H1 (cell line): ENCODE results near the gene HOMER2. TPM values are rescaled to one million over a fixed set of nuclear protein-coding genes. Genes with fewer than 3 reads are reported as not detected.
A peak's percentile ranks its signal among the peaks of the same experiment; 100 is the strongest.

Experiments used
- CTCF ChIA-PET: fragments of 300-600 bp; sonication (Branson Sonifier 250); formaldehyde crosslinking; loops from one replicate; lab custom pipeline; 2021; ENCODE audit not compliant: partially characterized antibody; lab: Charles Lee
- POLR2A ChIA-PET: fragments of 300-600 bp; sonication (Branson Sonifier 250); formaldehyde crosslinking; loops from one replicate; lab custom pipeline; 2021; ENCODE audit warnings: inconsistent platforms; ENCODE audit not compliant: partially characterized antibody; lab: Charles Lee
- DNase-seq, 2 experiments: peaks; one replicate each; pipeline versions ENCODE4 v3.0.0 to v3.0.0-alpha.2; 2010 to 2022; ENCODE audit warnings: low spot score in 2 of 2, low read depth in 1 of 2, mixed read lengths in 1 of 2
- FAIRE-seq: peaks from 2 replicates; lab custom pipeline; 2011; peaks lifted over from hg19 to GRCh38; lab: Jason Lieb, UNC
- H2AFZ ChIP-seq: 2 replicates; pipeline ENCODE4 v1.8.1; 2012; ENCODE audit warnings: low read length, inconsistent platforms
- H2AK5ac ChIP-seq: 2 replicates; pipeline ENCODE4 v1.6.1; 2013; ENCODE audit warnings: low read depth, low read length
- H2BK120ac ChIP-seq: replicated peaks from 2 replicates; pipeline ENCODE3; 2013; ENCODE audit warnings: low read depth, low read length, inconsistent platforms
- H2BK12ac ChIP-seq: 2 replicates; pipeline ENCODE4 v1.6.1; 2013; ENCODE audit warnings: low read depth, low read length
- H2BK15ac ChIP-seq: 2 replicates; pipeline ENCODE4 v1.6.1; 2013; ENCODE audit warnings: low read length
- H2BK20ac ChIP-seq: 2 replicates; pipeline ENCODE4 v1.6.1; 2013; ENCODE audit warnings: low read length
- H2BK5ac ChIP-seq: 2 replicates; pipeline ENCODE4 v1.6.1; 2013; ENCODE audit warnings: low read depth, low read length
- H3K14ac ChIP-seq: 2 replicates; pipeline ENCODE4 v1.6.1; 2013; ENCODE audit warnings: inconsistent platforms; ENCODE audit not compliant: insufficient read length
- H3K18ac ChIP-seq: 2 replicates; pipeline ENCODE4 v1.6.1; 2013; ENCODE audit warnings: low read length; ENCODE audit errors: extremely low read depth
- H3K23ac ChIP-seq: 2 replicates; pipeline ENCODE4 v1.6.1; 2013; ENCODE audit warnings: inconsistent platforms; ENCODE audit not compliant: insufficient read length
- H3K23me2 ChIP-seq: 2 replicates; pipeline ENCODE4 v1.6.1; 2013; ENCODE audit warnings: low read depth, low read length
- H3K27ac ChIP-seq: 2 replicates; pipeline ENCODE4 v1.6.1; 2011; ENCODE audit warnings: low read depth, low read length, inconsistent platforms
- H3K27me3 ChIP-seq, 4 experiments: replicated peaks in 1 of 4; 1 replicate in 1 of 4; 2 replicates in 3 of 4; pipeline versions ENCODE4 v1.6.1 to v1.8.1; 2011 to 2013; ENCODE audit warnings: low read length in 3 of 4, mild to moderate bottlenecking in 3 of 4, inconsistent platforms in 2 of 4, mixed read lengths in 2 of 4, moderate library complexity in 1 of 4; ENCODE audit not compliant: control insufficient read depth in 3 of 4, insufficient read depth in 3 of 4; ENCODE audit errors: extremely low read depth in 1 of 4
- H3K36me3 ChIP-seq, 4 experiments: 2 replicates each; pipeline versions ENCODE4 v1.6.1 to v1.8.1; 2011 to 2013; ENCODE audit warnings: mild to moderate bottlenecking in 4 of 4, low read length in 3 of 4, moderate library complexity in 2 of 4, control low read depth in 1 of 4, inconsistent platforms in 1 of 4; ENCODE audit not compliant: insufficient read depth in 4 of 4, control insufficient read depth in 2 of 4
- H3K4ac ChIP-seq: replicated peaks from 2 replicates; pipeline ENCODE3; 2013; ENCODE audit warnings: low read length, low read depth, mixed read lengths, inconsistent platforms; ENCODE audit not compliant: insufficient read length
- H3K4me1 ChIP-seq, 4 experiments: replicated peaks in 1 of 4; 1 replicate in 1 of 4; 2 replicates in 3 of 4; pipeline versions ENCODE4 v1.6.1 to v1.8.1; 2011 to 2013; ENCODE audit warnings: low read length in 3 of 4, inconsistent platforms in 2 of 4, mixed read lengths in 1 of 4; ENCODE audit not compliant: insufficient read depth in 4 of 4, control insufficient read depth in 3 of 4
- H3K4me2 ChIP-seq, 2 experiments: 2 replicates each; pipeline versions ENCODE4 v1.6.1 to v1.8.1; 2011 to 2013; ENCODE audit warnings: low read depth in 2 of 2, low read length in 2 of 2, control low read depth in 1 of 2, inconsistent platforms in 1 of 2, mild to moderate bottlenecking in 1 of 2; ENCODE audit not compliant: insufficient read depth in 1 of 2
- H3K4me3 ChIP-seq, 4 experiments: fragments of 200-600, 300-600 bp in 1 of 4; sonication (generic), shearing (Covaris generic), sonication (Bioruptor Twin) in 1 of 4; 2 replicates each; pipeline versions ENCODE4 v1.5.1 to v1.8.1; 2011 to 2016; ENCODE audit warnings: low read length in 4 of 4, low read depth in 3 of 4, control low read depth in 2 of 4, inconsistent platforms in 2 of 4, mild to moderate bottlenecking in 2 of 4, mixed read lengths in 1 of 4, moderate library complexity in 1 of 4; ENCODE audit not compliant: insufficient read depth in 2 of 4; ENCODE audit errors: extremely low read depth in 1 of 4
- H3K56ac ChIP-seq: replicated peaks from 2 replicates; pipeline ENCODE3; 2013; ENCODE audit warnings: low read depth, mild to moderate bottlenecking, mixed read lengths, low read length, inconsistent platforms; ENCODE audit not compliant: insufficient read length
- H3K79me1 ChIP-seq: 2 replicates; pipeline ENCODE4 v1.6.1; 2013; ENCODE audit warnings: low read depth, low read length, control low read depth
- H3K79me2 ChIP-seq, 2 experiments: 2 replicates each; pipeline versions ENCODE4 v1.6.1 to v1.8.1; 2012 to 2013; ENCODE audit warnings: low read length in 2 of 2, mild to moderate bottlenecking in 2 of 2, inconsistent platforms in 1 of 2; ENCODE audit not compliant: insufficient read depth in 2 of 2, control insufficient read depth in 1 of 2
- H3K9ac ChIP-seq, 4 experiments: replicated peaks in 1 of 4; 1 replicate in 1 of 4; 2 replicates in 3 of 4; pipeline versions ENCODE4 v1.6.1 to v1.8.1; 2011 to 2013; ENCODE audit warnings: low read depth in 3 of 4, low read length in 3 of 4, control low read depth in 2 of 4, mild to moderate bottlenecking in 2 of 4, moderate library complexity in 2 of 4, inconsistent platforms in 1 of 4; ENCODE audit errors: extremely low read depth in 1 of 4
- H3K9me3 ChIP-seq, 2 experiments: 2 replicates each; pipeline versions ENCODE4 v1.6.1 to v1.8.1; 2012 to 2013; ENCODE audit warnings: mild to moderate bottlenecking in 2 of 2, moderate library complexity in 2 of 2, control low read depth in 1 of 2, inconsistent platforms in 1 of 2, low read depth in 1 of 2, low read length in 1 of 2, mixed read lengths in 1 of 2; ENCODE audit not compliant: insufficient read depth in 2 of 2
- H4K20me1 ChIP-seq, 2 experiments: replicated peaks in 1 of 2; 2 replicates each; pipeline versions ENCODE3 to v1.8.1; 2011 to 2013; ENCODE audit warnings: inconsistent platforms in 2 of 2, low read length in 2 of 2, mild to moderate bottlenecking in 1 of 2; ENCODE audit not compliant: insufficient read depth in 2 of 2, control insufficient read depth in 1 of 2
- H4K5ac ChIP-seq: 2 replicates; pipeline ENCODE4 v1.6.1; 2013; ENCODE audit warnings: low read length, low read depth, mixed read lengths, inconsistent platforms; ENCODE audit not compliant: insufficient read length
- H4K8ac ChIP-seq: 2 replicates; pipeline ENCODE4 v1.8.0; 2013; ENCODE audit warnings: mild to moderate bottlenecking, moderate library complexity, low read length, inconsistent platforms; ENCODE audit not compliant: insufficient read depth; ENCODE audit errors: extremely low read depth
- H4K91ac ChIP-seq: replicated peaks from 2 replicates; pipeline ENCODE3; 2013; ENCODE audit warnings: low read length, mixed read lengths, inconsistent platforms; ENCODE audit not compliant: insufficient read length
- ATF3 ChIP-seq: IDR thresholded peaks from 2 replicates; pipeline ENCODE4 v1.6.1; 2011; ENCODE audit warnings: low read depth, mild to moderate bottlenecking, low read length; ENCODE audit not compliant: insufficient read depth
- BCL11A ChIP-seq, 2 experiments: IDR thresholded peaks; one replicate each; pipeline ENCODE4 v1.6.1; 2011; ENCODE audit warnings: low read depth in 2 of 2, low read length in 2 of 2, mild to moderate bottlenecking in 2 of 2
- CBX8 ChIP-seq: fragments of 300-800, 300-1000 bp; sonication (generic); IDR thresholded peaks from 2 replicates; pipeline ENCODE4 v1.7.1; 2016; ENCODE audit warnings: low read depth, low read length, borderline replicate concordance
- CEBPB ChIP-seq: IDR thresholded peaks from 2 replicates; pipeline ENCODE4 v1.6.1; 2012; ENCODE audit warnings: low read depth, low read length
- CHD2 ChIP-seq: IDR thresholded peaks from 2 replicates; pipeline ENCODE4 v1.6.1; 2012; ENCODE audit warnings: low read length, improper control_type of control experiment
- CREB1 ChIP-seq: IDR thresholded peaks from 2 replicates; pipeline ENCODE4 v1.6.1; 2012; ENCODE audit warnings: inconsistent platforms
- CTBP2 ChIP-seq: IDR thresholded peaks from 2 replicates; pipeline ENCODE4 v1.7.0; 2011; ENCODE audit warnings: borderline replicate concordance, mild to moderate bottlenecking, moderate library complexity, mixed read lengths, low read length; ENCODE audit not compliant: insufficient read depth, insufficient read length
- KDM1A ChIP-seq: fragments of 200-600, 300-600 bp; sonication (generic); IDR thresholded peaks from 2 replicates; pipeline ENCODE4 v1.7.1; 2016; ENCODE audit warnings: mild to moderate bottlenecking, low read length, borderline replicate concordance
- NRF1 ChIP-seq: IDR thresholded peaks from 2 replicates; pipeline ENCODE4 v1.6.1; 2011; ENCODE audit warnings: mild to moderate bottlenecking, low read depth, low read length, improper control_type of control experiment
- POLR2AphosphoS5 ChIP-seq: IDR thresholded peaks from 2 replicates; pipeline ENCODE4 v1.6.1; 2011; ENCODE audit warnings: low read depth, low read length
- POU5F1 ChIP-seq: IDR thresholded peaks from 2 replicates; pipeline ENCODE4 v1.6.1; 2011; ENCODE audit warnings: low read depth, mild to moderate bottlenecking, low read length, moderate library complexity
- SIRT6 ChIP-seq: IDR thresholded peaks from one replicate; pipeline ENCODE4 v1.7.1; 2012; ENCODE audit warnings: low read length, inconsistent platforms
- TAF7 ChIP-seq: optimal IDR thresholded peaks from 2 replicates; pipeline ENCODE3; 2011; ENCODE audit warnings: low read depth, mild to moderate bottlenecking, inconsistent platforms, low read length, moderate library complexity, borderline replicate concordance
- WGBS, 2 experiments: shearing (Covaris generic) in 1 of 2; methylation state at CpG; one replicate each; pipeline versions ENCODE4 v1.1.6 to v1.1.7; 2013 to 2015; ENCODE audit warnings: low lambda C conversion rate in 2 of 2, mixed read lengths in 2 of 2, inconsistent platforms in 1 of 2, low coverage in 1 of 2, missing lambda C conversion rate in 1 of 2; ENCODE audit not compliant: insufficient replicate concordance in 2 of 2, insufficient coverage in 1 of 2, insufficient read length in 1 of 2; ENCODE audit errors: extremely low coverage in 1 of 2, missing lambda C conversion rate in 1 of 2; 5-methylcytosine and 5-hydroxymethylcytosine counted together
- polyA plus RNA-seq, 7 experiments: library from polyadenylated mRNA; depleted of rRNA in 3 of 7; stranded (reverse) in 5 of 7; unstranded in 2 of 7; fragments of >200 nt in 5 of 7; fragments of 200-250 nt in 2 of 7; gene quantifications; 1 replicate in 5 of 7; 2 replicates in 1 of 7; 4 replicates in 1 of 7; pipeline versions ENCODE4 v1.2.1 to v1.2.3, GENCODE V29; 2011 to 2013; ENCODE audit warnings: missing spikeins in 2 of 7, mixed read lengths in 2 of 7
- total RNA-seq: library from RNA; stranded (reverse); fragmentation: NEBNext Ultra II Directional; extraction: Animal tissue kit (Norgen Biotek cat#: 25700); gene quantifications from 2 replicates; pipeline ENCODE4 v1.2.1, GENCODE V29; 2021

HOMER2 gene
- total and polyA plus RNA-seq, 2 of the 8 experiments (the other 6 are each of a cell fraction or from before 2014, with no cell fraction given) = 12.5 to 27.6 TPM

DNA sequence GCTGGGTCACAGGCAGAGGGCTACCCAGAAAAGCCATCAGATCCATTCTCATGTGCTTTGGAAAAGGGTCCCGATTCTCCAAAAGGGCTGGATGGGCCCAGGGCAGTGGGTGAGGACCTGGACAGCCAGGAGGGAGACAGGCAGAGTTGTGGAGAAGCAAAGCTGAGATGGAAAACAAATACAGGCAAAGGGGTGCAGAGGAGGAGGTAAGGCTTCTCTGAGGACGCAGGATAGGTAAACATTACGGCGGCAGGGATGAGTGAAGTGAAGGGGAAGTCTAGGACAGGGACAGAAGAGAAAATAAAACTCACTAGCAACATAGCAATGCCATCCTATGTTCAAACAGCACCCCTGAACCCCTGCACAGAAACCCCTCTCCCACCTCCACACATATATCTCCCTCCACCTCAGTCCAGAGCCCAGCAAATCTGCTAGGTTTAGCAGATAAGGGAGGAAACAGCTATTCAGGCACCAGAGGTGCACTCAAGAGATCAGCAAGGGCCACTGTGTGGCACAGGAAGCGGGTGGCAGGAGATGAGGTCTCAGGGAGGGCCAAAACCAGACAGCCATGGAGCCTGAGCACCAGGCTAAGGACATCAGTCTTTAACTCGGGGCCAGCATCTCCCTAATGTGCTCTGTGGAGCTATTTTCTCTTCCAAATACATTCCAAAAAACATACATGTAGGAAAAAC, 51.3 kb downstream of the HOMER2 start:
- H3K27ac ChIP-seq = no peak overlapping the region
- CTCF ChIA-PET = interaction anchor here (0.6 to 0.8 kb wide), 2 partner anchors 85 to 89 kb away, joined by 3 read pairs; partner anchors contain the start of gene RAMAC
- no peak for TF ChIP-seq CTBP2
- no peak for TF ChIP-seq KDM1A
- TF ChIP-seq CHD2 = no peak
- TF ChIP-seq BCL11A (IDR thresholded peaks at IDR 0.05; ENCODE audit: low read depth in 2 of 2, low read length in 2 of 2) = no peak
- no peak for TF ChIP-seq CEBPB
- no peak for TF ChIP-seq CBX8
- no peak for TF ChIP-seq POU5F1
- no peak for TF ChIP-seq CREB1
- TF ChIP-seq POLR2AphosphoS5 = no peak
- no peak for TF ChIP-seq ATF3
- no peak for TF ChIP-seq SIRT6
- no peak for TF ChIP-seq NRF1
- no peak for TF ChIP-seq TAF7

More for the DNA sequence above, 51.3 kb downstream of the HOMER2 start:
- no peak overlapping the region for H3K4me3 ChIP-seq
- no peak overlapping the region for H2BK12ac ChIP-seq
- DNase-seq (peak in 1 of 2 experiments; percentile 26), FAIRE-seq (no peak)
- H3K14ac ChIP-seq = no peak overlapping the region
- no peaks in the 10 kb centered on the region for H3K9me3 ChIP-seq
- H2AFZ ChIP-seq = no peak overlapping the region
- no peak overlapping the region for H2BK20ac ChIP-seq
- POLR2A ChIA-PET = interaction anchor here (0.7 kb wide), 1 partner anchor 23 kb away, joined by 4 read pairs; no protein-coding TSS in a partner anchor
- H4K8ac ChIP-seq = no peak overlapping the region
- peaks cover 0 to 2% (median 0%) of the 10 kb centered on the region in 4 experiments; a peak in 1 of 7 replicates for H3K4me1 ChIP-seq
- H3K23ac ChIP-seq = no peak overlapping the region
- no peaks in the 10 kb centered on the region for H3K36me3 ChIP-seq
- no peak overlapping the region for H4K91ac ChIP-seq
- H3K23me2 ChIP-seq = no peaks in the 10 kb centered on the region
- H3K79me2 ChIP-seq = no peaks in the 10 kb centered on the region
- no peak overlapping the region for H4K5ac ChIP-seq
- 88% methylated on average over 6 of the region's 6 CpGs; no CpG with 5 or more reads in 1 of the 2 experiments for WGBS, 2 experiments
- no peak overlapping the region for H3K18ac ChIP-seq
- no peak overlapping the region for H2AK5ac ChIP-seq
- no peaks in the 10 kb centered on the region for H3K79me1 ChIP-seq
- H2BK5ac ChIP-seq = no peak overlapping the region
- no peak overlapping the region for H2BK120ac ChIP-seq
- no peak overlapping the region for H2BK15ac ChIP-seq
- no peak overlapping the region for H3K9ac ChIP-seq
- no peak overlapping the region for H3K4ac ChIP-seq
- H3K27me3 ChIP-seq = no peaks in the 10 kb centered on the region; a peak in 2 of 7 replicates
- no peak overlapping the region for H3K4me2 ChIP-seq
- no peak overlapping the region for H3K56ac ChIP-seq
- H4K20me1 ChIP-seq = no peaks in the 10 kb centered on the region
